ENCODE measurements around the gene ACOXL. TPM values are rescaled to one million over a fixed set of nuclear protein-coding genes. Genes with fewer than 3 reads are reported as not detected.

The ACOXL gene
- total and polyA plus RNA-seq, 9 of the 15 experiments (the other 6 are each of a cell fraction or from before 2014, with no cell fraction given) = 0.31 to 0.56 TPM; not detected in 7

DNA sequence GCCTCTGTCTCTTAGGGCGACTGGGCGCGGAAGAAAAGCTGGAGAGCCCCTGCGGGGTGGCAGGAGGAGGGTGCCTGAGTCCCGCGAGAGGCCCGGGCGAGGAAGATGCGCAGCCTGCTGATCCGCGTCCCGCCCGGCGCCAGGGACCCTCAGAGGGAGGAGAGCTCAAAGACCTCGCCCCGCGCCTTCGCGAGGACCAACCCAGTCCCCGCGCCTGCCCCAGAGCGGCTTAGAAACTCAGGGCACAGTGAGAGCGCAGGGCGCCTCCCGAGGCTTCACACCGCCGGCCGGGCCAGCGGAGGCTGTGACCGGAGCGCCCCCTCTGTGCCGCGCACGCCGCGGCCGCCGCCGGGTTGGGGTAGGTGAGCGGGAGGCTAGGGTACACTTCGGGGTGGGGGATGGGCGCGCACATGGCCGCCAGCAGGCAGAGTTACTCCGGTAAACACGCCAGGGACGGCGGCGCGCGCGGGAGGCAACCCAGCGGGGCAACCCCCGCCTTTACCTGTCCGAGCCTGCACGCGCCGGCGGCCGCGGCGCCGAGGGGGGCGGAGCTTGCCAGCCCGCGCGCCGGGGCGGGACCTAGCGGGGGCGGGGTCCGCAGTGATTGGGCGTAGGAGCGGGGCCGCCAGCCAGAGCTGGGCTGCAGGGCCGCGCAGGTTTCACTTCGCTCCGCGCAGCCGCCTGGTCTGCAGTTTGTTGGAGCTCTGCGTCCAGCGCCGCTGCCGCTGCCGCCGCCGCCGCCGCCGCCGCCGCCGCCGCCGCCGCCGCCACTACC lies 388.1 kb downstream of the ACOXL start, which contains the start of gene BCL2L11:
Gene BCL2L11 (plus strand): TSS at position 662 of the 775 bp plus-strand sequence. CDS start 2,832 bp downstream, outside the sequence.
- Histone ChIP-seq H3K27me3 (ENCODE audit: control insufficient read depth in 2 of 2, insufficient read depth in 2 of 2, low read length in 2 of 2) (no peaks in the 10 kb centered on the region), H3K79me2 (ENCODE audit: control insufficient read depth, insufficient read depth, low read length) (peaks cover 44% of the 10 kb centered on the region), H3K9me1 (ENCODE audit: control insufficient read depth, insufficient read depth, low read length) (no peaks in the 10 kb centered on the region), H3K4me3 (peak within 1 kb of the TSS; percentile 62), H4K20me1 (replicated peaks; ENCODE audit: control insufficient read depth, insufficient read depth, low read length) (peaks cover 10% of the 10 kb centered on the region), H3K9me3 (replicated peaks; ENCODE audit: control insufficient read depth, insufficient read depth, low read depth, low read length) (no peaks in the 10 kb centered on the region), H3K36me3 (ENCODE audit: control insufficient read depth, insufficient read depth, low read length) (peaks cover 18% of the 10 kb centered on the region), H2AFZ (ENCODE audit: low read depth, low read length) (peak within 1 kb of the TSS; percentile 92), H3K9ac (ENCODE audit: insufficient read depth in 1 of 2, low read depth in 2 of 2, low read length in 2 of 2) (peak within 1 kb of the TSS; percentile 64 to 97), H3K27ac (ENCODE audit: extremely low read depth, low read depth, low read length) (peak within 1 kb of the TSS; percentile 81), H3K4me1 (replicated peaks in 1 of 2; ENCODE audit: control insufficient read depth in 2 of 2, insufficient read depth in 2 of 2, low read length in 2 of 2) (peaks cover 4 to 40% of the 10 kb centered on the region in 2 experiments; a peak in 4 of 5 replicates), H3K4me2 (ENCODE audit: insufficient read depth, low read length) (peak within 1 kb of the TSS; percentile 86)
- ChIA-PET POLR2A (interaction anchor here (0.6 to 1.6 kb wide), 13 partner anchors 8 to 580 kb away, joined by 3 to 7 read pairs (median 4); no protein-coding TSS in a partner anchor), CTCF (ENCODE audit: low intra/inter-chr PET ratio) (no interaction called here)
- intact Hi-C loops (cut with micrococcal nuclease) = no loop called here
- FAIRE-seq (peak; percentile 65), DNase-seq (ENCODE audit: extremely low read depth in 1 of 4, low spot score in 3 of 4) (peak; percentile 94 to 96 (median 95)), ATAC-seq (peak; percentile 84)
- WGBS (ENCODE audit: insufficient coverage, low coverage, missing lambda C conversion rate) = 2% methylated on average over 31 of the region's 98 CpGs
- in situ Hi-C loops (cut with MboI) = no loop called here
- BruUV-seq (replicated peaks) = TSS peak; percentile 73
- no peak for TF ChIP-seq NCOA6 (IDR thresholded peaks at IDR 0.05)
- 0 out of 2 replicates have a peak, but pooled peaks have one; percentile 36 for TF ChIP-seq RBM34 (IDR thresholded peaks at IDR 0.05; ENCODE audit: borderline replicate concordance, insufficient read depth, low read length)
- TF ChIP-seq RBM25 (IDR thresholded peaks at IDR 0.05; ENCODE audit: low read depth, low read length, severe bottlenecking) = peak; percentile 70
- TF ChIP-seq ZBTB11 (CRISPR knock-in tag; IDR thresholded peaks at IDR 0.05) = peak in 1 of 3 experiments; percentile 65; a peak in 1 of 6 replicates
- no peak for TF ChIP-seq ZFPM2 (CRISPR knock-in tag; IDR thresholded peaks at IDR 0.05)
- 0 out of 2 replicates have a peak, but pooled peaks have one; percentile 31 for TF ChIP-seq ARID2 (IDR thresholded peaks at IDR 0.05)
- no peak for TF ChIP-seq RBM22 (IDR thresholded peaks at IDR 0.05; ENCODE audit: low read depth, low read length, poor library complexity, severe bottlenecking)
- TF ChIP-seq, protein P1, sequence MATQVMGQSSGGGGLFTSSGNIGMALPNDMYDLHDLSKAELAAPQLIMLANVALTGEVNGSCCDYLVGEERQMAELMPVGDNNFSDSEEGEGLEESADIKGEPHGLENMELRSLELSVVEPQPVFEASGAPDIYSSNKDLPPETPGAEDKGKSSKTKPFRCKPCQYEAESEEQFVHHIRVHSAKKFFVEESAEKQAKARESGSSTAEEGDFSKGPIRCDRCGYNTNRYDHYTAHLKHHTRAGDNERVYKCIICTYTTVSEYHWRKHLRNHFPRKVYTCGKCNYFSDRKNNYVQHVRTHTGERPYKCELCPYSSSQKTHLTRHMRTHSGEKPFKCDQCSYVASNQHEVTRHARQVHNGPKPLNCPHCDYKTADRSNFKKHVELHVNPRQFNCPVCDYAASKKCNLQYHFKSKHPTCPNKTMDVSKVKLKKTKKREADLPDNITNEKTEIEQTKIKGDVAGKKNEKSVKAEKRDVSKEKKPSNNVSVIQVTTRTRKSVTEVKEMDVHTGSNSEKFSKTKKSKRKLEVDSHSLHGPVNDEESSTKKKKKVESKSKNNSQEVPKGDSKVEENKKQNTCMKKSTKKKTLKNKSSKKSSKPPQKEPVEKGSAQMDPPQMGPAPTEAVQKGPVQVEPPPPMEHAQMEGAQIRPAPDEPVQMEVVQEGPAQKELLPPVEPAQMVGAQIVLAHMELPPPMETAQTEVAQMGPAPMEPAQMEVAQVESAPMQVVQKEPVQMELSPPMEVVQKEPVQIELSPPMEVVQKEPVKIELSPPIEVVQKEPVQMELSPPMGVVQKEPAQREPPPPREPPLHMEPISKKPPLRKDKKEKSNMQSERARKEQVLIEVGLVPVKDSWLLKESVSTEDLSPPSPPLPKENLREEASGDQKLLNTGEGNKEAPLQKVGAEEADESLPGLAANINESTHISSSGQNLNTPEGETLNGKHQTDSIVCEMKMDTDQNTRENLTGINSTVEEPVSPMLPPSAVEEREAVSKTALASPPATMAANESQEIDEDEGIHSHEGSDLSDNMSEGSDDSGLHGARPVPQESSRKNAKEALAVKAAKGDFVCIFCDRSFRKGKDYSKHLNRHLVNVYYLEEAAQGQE (IDR thresholded peaks at IDR 0.05; ENCODE audit: borderline replicate concordance) = peak; percentile 95
- TF ChIP-seq, protein P1 (CRISPR knock-in tag; IDR thresholded peaks at IDR 0.05; ENCODE audit: low read depth) = no peak

Measured in K562 (cell line).